ENCODE results near the gene WWC2.

The WWC2 gene

DNA sequence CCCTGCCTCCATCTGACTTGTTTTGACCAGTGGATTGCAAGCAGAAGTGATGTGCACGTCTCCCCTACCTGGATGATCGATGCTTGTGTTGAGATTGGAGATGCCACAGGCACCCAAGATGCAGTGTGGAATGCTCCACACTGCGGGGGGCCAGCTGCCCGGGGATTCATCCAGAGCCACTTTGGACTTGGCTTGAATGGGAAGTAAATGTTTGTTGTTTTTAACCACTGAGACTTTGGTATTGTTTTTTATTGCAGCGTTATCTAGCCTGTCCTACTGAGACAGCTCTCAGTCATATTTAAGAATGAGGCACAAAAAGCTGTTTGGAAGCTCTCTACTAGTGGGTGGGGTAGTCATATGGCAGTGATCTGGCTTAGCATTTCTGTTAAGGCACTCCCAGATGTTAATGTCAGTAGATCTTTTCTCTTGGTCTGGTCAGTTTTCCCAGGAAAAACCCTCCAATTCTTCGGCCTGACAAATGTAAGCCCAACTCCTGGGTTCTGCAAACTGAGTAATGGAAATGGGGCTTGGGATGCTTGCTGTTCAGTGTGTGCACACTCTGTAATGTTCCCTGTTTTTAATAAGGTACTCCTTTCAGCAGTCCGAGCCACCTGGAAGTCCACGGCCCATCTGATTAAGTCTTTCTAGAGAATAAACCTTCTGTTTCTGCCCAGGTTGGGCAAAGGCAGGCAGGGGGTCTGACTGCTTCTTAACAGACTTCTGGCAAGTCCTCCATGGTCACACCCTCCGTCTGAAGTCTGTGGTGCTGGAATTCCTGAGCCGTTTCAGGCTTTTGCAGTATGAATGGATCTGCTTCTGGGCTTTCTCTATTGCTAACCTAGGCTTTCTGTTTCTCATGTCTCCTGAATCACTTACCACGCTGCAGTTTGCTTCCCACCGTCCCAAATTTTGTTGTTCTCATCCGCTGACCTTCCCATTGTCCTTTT lies 74.8 kb downstream of the WWC2 start:
- no peak for DNase-seq

GRCh38 chr4:183175631-183176232 lies 76.7 kb downstream of the WWC2 start:
- DNase-seq = no peak

DNA sequence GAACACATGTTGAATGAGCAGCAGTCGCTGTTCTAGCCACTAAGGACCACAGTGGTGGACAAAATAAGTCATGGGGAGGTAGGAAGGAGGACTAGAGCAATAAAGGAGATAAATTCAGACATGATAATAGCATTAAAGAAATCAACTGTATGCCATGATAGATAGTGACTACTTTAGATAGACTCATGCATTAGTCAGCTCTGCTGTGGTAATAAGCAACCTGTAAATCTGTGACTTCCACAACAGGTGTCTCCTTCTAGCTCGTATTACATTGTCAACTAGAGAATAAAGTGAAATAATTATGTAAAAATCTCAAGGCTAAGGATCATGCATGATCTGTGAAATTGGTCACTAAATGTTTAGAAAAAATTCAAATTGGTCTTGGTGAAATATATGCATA lies 77.9 kb downstream of the WWC2 start:
- DNase-seq = no peak

DNA sequence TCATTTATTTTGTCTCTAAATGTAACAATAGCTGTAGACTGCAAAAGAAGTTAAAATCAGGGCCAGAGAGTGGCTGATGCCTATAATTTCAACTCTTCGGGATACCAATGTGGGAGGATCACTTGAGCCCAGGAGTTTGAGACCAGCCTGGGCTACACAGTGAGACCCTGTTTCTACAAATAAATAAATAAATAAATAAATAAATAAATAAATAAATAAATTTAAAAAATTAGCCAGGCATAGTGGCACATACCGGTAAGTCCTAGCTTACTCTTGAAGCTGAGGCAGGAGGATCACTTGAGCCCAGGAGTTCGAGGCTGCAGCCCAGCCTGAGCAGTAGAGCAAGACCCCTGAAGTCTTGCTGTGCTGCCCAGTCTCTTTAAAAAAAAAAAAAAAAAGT lies 79.1 kb downstream of the WWC2 start:
- DNase-seq = no peak

DNA sequence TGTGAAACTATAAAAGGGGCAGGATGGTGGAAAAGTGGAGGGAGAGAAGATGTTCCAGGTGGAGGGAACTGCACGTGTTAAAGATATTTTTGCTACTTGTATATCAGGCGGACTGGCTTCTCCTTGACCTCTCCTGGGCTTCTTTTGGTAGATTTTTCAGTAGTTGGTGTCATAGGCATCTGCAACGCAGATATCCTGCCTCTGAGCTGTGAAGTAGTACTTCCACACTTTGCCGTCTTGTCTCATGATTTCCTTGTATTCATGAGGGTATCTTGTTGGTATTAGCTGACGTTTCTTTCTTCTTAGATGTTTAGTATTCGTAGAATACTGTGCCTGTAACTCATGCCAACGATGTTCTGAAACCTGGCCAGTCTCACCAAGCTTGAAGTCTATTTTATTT lies 81.0 kb downstream of the WWC2 start:
- DNase-seq = no peak

DNA sequence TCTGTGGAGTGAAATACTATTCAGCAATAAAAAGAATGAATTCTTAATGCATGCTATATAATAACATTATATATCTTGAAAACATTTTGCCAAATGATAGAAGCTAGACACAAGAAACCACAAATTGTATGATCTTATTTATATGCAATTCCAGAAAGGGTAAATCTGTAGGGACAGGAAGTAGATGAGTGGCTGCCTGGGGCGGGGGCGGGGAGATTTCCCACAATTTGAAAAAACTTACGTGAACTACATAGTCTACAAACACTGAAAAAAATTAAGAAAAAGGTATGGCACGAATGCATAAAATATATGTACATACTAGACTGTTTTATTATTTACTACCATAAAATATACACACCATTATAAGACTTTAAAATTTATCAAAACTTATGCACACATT lies 81.6 kb downstream of the WWC2 start:
- no peak for DNase-seq

DNA sequence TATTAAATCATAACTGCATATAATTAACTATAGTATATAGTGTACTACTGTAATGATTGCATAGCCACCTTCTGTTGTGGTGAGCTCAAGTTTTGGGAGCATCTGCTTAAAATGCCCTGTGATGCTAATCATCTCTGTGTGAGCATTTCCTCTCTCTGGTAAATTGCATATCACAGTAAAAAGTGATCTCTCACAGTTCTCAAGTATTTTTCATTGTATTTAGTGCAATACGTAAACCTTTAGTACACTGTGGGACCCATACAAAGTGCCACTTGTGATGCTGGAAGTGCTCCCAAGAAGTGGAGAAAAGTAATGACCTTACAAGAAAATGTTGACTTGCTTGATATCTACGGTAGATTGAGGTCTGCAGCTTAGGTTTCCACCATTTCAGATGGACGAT lies 82.0 kb downstream of the WWC2 start:
- no peak for DNase-seq

GRCh38 chr4:183182873-183183725 lies 84.0 kb downstream of the WWC2 start:
- DNase-seq = peak; percentile 63

DNA sequence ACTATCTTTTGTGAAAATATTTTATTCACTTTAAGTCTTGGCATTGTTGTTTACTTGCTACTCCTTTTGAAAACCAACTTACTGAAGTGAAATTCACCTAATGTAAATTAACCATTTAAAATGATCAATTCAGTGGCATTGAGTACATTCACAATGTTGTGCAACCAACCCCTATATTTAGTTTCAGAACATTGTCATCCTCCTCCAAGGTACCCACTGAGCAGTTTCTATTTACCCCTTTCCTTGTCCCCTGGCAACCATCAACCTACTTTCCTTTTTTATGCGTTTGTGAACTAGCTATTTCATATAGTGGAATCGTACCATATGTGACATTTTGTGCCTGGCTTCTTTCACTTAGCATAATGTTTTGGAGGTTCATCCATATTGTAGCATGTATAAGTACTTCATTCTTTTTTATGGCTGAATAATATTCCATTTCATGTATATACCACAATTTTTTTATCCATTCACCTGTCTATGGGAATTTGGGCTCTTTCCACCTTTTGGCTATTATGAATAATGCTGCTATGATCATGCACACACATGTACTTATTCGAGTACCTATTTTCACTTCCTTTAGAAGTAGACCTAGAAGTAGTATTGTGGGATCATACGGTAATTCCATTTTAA lies 85.0 kb downstream of the WWC2 start:
- no peak for DNase-seq

GRCh38 chr4:183185018-183185417 lies 86.0 kb downstream of the WWC2 start:
- DNase-seq = no peak

- no peak for DNase-seq
Observed at GRCh38 chr4:183185559-183185958, 86.5 kb downstream of the WWC2 start.

DNA sequence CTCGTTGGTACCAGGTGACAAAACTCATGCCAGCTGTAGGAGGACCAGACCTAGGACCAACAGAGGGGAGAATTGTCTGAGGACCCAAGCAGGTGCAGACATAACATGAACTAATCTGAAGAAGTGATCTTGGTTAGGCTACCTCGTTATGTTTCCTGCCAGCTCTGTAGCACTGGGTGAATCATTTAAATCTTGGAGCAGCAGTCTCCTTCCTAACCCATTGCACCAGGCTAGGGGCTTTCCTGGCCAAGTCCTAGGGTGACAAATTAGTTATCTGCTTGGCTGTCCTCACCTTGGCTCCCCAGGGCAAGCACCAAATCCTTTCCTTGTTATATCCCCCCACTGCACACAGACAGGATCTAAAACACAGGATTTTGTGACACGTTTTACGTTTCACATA lies 87.8 kb downstream of the WWC2 start:
- no peak for DNase-seq

- DNase-seq = no peak
Observed at GRCh38 chr4:183190900-183191527, 92.0 kb downstream of the WWC2 start.

GRCh38 chr4:183191630-183192029 lies 92.6 kb downstream of the WWC2 start:
- no peak for DNase-seq

DNA sequence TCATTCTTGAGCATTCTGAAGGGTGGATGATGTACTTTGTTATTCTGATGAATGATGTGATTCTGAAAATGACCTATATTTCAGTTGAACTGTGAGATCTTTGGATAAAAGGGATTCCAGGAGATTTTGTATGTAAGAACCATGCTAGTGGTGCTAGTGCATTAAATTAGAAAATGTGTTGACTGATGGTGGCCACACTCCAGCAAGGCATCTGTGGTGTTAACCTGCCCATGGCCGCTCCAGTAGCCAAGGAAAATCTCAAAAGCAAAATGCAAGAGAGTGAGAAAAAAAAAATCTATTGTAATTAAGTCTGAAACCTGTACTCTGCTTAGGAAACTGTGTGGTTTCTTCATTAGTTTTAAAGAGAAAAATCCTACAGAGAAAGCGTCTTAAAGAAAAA lies 93.5 kb downstream of the WWC2 start:
- no peak for DNase-seq

DNA sequence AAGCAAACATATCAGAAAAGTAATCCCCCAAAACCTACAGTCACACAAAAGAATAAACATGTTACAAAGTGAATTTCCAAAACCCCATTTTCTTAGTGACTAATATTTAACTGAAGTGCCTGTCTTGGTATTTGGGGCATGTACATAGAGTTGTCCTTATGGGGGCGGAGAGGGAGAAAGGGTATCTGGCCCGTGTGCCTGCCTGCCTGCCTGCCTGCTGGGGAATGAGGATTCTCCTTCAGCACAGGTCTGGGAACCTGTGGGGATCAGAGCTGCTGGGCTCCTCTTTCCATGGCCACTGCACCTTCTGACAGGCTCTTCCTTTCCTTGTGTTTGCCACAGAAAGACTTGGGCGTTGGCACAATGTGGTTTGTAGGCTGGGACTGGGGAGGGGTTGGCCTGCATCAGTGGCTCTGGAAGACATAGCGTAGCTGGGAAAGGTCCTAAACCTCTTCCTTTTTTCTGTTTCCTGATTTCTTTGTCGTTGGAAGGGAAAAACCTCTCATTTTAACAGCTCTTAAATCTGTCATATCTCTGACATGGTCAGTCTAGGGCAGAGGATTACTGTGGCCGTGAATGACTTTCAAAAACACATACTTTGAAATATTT lies 94.8 kb downstream of the WWC2 start:
- DNase-seq = peak; percentile 79

DNA sequence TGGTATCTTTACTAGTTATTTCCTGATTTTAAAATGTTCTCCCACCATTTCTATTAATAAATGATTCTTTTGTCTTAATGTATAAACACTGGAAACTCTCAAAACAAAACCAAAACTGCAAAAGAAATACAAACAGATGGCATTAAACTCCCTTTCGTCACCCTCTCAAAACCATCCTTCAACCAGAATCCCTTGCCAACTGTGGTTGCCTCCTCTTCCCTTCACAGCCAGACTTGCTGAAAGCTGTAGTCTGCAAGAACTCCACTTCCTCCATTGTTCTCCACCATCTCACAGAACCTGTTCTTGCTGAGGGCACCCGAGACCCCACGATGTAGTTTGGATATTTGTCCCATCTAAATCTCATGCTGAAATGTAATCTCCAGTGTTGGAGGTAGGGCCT lies 96.5 kb downstream of the WWC2 start:
- DNase-seq = no peak

GRCh38 chr4:183197140-183197539 lies 98.1 kb downstream of the WWC2 start:
- no peak for DNase-seq

GRCh38 chr4:183200453-183200852 lies 101.4 kb downstream of the WWC2 start:
- no peak for DNase-seq

DNA sequence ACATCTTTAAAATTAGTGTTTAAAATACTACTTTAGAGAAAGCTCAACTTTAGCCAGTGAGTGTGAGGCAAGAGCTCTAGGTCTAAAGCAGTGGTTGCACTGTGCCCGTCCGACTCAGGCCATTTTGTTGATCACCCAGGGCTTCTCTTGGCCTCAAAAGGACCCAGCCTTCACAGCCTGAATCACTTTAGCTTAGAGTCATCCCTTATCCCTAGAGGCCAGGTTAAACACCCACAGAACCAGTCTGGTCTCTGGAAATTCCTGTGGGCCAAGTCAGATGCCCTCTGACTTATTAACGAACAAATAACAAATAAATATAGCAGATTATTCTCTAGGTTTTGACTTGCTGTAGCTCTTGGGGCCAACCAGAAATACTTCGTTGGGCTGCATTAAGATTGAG lies 102.3 kb downstream of the WWC2 start:
- DNase-seq = no peak

DNA sequence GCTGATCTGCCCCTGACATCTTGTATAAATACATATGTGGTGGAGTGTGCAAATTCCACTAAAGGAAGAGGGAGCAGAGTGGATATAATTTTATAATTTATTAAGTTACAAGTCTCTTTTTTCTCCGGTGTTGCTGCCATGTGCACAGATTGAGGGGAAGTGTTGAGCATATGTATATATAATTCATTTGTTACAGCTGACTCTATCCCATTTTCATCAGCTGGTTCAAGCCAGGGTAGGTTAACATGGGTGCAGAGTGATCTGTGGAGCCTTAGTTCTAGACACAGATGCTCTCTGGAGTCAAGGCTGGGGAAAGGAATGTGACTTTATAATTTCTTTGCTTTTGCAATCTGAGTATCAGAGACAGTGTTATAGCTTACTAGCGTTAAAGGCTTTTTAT lies 103.5 kb downstream of the WWC2 start:
- no peak for DNase-seq

- no peak for DNase-seq
Observed at GRCh38 chr4:183204793-183205192, 105.7 kb downstream of the WWC2 start.

Measured in OCI-M1 (cell line).